ENCODE measurements around the gene BACH2.
A peak's percentile ranks its signal among the peaks of the same experiment; 100 is the strongest.

BACH2 gene

DNA sequence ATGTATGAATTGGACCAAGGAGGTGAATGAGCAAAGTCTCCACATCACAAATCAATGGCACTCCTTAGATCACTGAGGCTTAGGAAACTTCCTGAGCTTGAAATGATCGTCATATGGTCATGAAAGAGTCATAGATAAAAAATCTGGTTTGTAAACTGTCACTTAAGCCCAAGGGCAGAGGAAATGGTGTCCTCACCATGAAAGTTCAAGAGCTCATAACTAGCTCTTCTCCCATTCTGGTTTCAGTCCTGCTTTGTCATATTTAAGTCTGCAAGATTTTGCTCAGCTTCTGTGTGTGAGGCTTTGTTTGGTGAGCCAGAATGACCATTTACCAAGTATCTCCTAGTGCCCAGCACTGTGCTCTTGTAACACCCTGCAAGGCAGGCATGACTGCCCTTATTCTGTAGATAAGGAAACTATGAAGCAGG, 341.9 kb downstream of the BACH2 start:
- DNase-seq, result no peak

DNA sequence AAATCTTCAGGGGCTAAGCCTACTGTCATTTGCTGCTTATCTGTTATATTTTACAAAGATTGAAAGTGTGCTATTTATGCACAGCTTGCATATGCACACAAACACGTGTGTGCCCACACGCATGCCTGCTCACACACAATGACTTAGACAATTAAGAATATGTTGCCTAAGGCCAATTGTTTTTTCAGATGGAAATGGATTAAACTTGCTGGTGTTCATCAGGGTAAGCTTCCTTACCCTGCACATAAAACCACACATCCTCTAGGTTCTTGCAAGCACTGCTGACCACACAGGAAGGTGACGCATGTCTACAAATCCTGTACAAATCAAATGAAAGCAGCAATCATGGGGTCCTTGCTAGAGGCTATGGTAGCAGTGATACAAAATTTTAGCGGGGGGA, 344.0 kb downstream of the BACH2 start:
- no peak for DNase-seq

- no peak for DNase-seq
Measured at GRCh38 chr6:89952105-89952671, 344.5 kb downstream of the BACH2 start.

GRCh38 chr6:89951574-89952104, 345.0 kb downstream of the BACH2 start:
- DNase-seq, result no peak

GRCh38 chr6:89950879-89951391, 345.7 kb downstream of the BACH2 start:
- DNase-seq, result no peak

GRCh38 chr6:89950446-89950845, 346.2 kb downstream of the BACH2 start:
- no peak for DNase-seq

DNA sequence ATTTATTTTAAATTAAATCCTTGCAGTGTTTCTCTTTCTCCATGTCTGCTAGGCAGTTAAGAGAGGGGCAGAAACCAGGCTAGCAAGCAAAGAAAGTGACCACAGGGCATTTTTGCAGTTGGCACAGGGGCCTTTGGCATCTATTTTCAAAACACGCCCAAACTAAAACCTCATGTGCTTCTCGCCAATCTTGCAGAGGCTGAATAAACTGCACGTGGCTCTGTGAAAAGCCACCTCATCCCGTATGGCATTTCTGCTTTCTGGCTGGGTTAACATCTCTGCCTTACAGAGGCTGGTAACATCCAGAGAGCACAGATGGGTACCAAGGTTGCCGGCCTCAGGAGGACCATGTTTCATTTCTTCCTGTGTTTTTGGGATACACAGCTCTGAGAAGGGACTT, 347.8 kb downstream of the BACH2 start:
- no peak for DNase-seq

- no peak for DNase-seq
Measured at GRCh38 chr6:89944826-89945407, 351.7 kb downstream of the BACH2 start.

GRCh38 chr6:89944181-89944755, 352.4 kb downstream of the BACH2 start:
- no peak for DNase-seq

GRCh38 chr6:89942601-89943000, 354.0 kb downstream of the BACH2 start:
- no peak for DNase-seq

DNA sequence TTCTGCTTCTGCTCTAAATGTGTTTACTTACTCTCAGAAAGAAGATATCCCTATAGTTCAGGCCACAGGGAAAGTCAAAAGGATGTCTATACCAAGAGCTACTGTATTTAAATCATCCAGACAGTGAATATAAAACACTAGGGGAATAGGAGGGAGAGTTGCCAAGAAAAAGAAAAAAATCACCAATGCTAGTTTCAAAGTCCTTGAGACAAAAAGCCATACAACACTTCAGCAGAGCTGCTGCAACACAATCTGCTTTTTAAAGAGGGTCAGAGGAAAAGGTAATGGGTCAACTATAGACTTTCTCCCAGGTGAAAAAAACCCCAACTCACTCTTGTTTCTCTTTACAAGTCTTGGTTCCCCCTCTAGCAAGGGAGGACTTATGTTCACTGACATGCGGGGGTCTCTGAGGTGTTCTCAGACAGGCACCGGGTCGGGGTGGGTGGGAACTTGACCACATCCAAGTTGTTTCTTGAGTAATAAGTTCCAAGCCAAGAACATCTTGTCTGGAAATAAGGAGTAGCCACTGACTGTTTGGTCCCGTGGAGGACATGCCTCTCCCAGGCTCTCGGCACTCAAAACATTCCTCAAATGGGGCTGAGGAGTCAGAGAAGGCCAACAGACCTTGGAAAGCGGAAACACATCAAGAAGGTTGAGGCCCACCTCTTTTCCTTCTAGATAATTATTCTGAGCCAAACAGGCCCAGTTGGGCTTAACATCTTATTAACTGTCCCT, 354.7 kb downstream of the BACH2 start:
- no peak for DNase-seq

DNA sequence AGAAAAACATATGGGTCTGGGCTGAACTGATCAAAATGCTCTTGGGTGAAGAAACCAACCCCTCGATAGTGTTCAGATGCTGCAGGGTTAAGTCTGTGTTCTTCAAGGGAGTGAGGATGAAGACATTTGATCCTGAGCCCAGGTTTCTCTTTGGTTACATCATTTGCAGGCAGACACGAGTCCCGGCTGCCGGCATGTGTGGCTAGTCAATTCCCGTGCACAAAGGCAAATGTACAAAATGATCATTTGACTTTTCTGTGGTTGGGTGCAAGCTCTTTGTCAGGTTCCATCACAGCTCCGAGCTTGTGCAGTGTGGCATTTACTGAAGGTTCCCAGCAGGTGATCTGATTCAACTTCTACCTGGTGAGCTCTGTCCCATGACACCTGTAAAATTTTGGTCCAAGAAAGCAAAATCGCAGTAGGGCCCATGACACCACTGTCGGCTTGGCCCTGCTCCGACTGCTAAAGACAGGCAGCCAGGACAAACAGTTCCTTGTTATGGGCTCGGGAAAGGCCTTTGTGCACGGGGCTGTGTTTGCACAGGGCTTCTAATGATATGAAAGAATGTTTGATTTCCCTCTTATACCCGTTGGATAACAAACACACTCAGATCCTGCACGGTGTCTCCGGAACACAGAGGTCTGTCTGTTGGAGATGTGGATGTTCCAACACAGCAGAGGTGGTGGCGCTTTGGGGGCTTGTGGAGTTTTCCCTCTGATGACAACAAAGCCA, 355.4 kb downstream of the BACH2 start:
- no peak for DNase-seq

GRCh38 chr6:89940225-89941027, 356.2 kb downstream of the BACH2 start:
- peak; percentile 62 for DNase-seq

DNA sequence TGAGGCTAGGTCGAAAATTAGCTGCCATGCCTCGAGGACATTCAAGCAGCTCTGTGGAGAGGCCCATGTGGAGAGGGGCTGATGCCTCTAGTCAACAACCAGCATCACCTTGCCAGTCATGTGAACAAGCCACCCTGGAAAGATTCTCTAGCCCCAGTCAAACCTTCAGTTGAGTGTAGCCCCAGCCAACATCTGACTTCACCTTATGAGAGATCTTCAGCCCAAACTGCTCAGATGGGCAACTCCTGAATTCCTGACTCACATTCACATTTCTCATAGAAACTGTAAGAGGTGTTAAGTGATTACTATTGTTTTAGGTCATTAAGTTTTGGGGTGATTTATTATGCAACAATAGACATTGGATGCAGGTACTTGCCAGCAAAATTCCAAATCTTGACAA, 357.5 kb downstream of the BACH2 start:
- no peak for DNase-seq

DNA sequence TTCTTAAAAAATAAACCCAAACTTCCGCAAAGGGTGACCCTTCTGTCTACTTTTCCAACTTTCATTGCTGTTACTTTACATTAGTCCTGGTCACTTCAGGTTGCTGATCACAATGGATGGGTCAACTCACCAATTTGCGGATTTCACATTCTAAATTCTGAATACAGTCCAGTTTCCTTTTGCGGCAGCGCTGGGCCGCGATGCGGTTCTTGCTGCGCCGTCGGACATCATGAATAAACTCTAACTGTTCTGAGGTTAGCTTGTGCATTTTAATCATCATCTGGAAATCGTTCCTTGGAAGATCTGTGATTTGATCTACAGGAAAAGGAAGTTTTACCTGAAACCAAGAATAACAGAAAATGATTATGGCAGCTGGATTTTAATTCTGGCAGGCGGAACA, 358.6 kb downstream of the BACH2 start:
- no peak for DNase-seq

GRCh38 chr6:89936177-89936576, 360.5 kb downstream of the BACH2 start:
- no peak for DNase-seq

DNA sequence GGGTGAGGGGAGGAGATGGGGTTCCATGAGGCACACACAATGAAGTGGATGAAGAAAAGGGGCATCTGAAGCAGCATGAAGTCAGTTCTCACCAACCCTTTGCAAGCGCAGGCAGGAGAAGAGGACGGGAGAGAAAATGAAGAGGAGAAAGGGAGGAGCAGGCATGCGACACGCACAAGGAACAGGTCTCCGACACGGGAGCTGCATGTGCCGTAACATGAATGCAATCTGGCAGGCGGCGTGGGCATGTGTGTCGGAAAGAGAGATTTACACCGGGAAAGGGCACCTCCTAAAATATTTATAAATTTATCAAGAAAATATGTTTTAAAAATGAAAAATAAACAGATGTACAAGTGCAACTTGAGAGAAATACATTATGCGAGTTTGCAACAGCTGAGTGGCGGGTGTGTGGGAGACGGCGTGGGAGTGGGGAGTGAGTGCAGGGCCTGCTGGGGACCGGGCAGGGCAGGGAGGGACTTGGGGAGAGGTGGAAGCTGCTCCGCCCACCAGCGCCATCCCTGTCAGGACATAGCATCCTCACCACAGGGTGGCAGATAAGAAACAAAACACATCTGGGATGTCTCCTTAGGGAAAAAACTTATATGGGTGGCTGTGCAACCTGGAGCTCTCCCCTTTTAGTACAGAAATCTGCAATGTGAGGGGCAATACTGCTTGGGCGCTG, 361.8 kb downstream of the BACH2 start:
- no peak for DNase-seq

DNA sequence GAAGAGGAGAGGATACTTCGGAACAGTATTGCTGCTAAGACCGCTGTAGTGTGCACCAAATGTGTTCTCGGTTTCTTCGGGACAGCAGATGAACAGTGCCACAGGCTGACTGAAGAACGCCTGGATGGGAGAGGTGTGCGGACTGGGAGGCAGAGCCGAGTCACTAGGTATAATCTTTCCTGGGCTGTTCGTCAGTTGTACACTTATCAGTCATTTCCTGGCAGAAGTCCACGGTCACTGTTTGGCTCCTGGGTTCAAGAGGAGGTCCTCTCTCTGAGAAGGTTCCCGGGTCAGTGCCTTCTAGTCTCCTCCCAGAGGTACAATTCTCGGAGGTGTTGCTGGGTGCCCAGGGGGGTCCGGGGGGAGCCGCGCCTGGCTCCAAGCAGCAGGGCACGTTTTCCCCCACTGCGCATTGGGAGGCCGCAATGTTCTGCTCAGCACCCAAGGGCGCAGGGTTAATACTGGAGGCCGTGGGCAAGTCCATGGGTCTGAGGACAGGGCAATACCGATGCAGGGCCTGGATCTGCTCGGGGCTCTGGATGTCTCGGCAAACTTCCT, 364.3 kb downstream of the BACH2 start:
- no peak for DNase-seq

DNA sequence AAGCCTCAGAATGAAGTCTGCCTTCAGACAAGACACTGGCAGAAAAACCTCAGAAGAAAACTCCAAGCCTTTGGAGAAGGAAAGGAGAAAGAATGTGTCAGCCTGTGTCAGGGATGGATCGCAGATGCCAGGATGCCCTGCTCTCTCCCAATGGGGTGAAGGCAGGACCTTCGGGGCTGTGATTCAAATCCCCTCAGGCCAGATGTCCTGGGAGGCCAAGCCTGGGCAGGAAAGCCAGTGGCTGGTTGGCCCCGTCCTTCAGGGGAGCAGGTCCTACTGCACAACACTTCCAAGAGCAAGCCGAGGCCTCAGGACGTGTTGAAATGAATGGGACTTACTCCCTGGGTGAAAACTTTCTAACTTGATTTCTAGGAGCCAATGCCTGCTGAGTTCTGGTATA, 365.9 kb downstream of the BACH2 start:
- DNase-seq, result no peak

GRCh38 chr6:89928604-89929003, 368.0 kb downstream of the BACH2 start:
- DNase-seq, result no peak
